AG04449 (cell line): ENCODE measurements around the gene UNC13A.
"Not testable (repeated sequence)": the region's sequence is repeated elsewhere in the genome, so short reads cannot be mapped to it uniquely, and the experiment has no call there.

Source experiments
- CTCF ChIA-PET: fragments of 350-600 bp; formaldehyde crosslinking; extraction: SDS; loops from one replicate; lab custom pipeline; 2021; ENCODE audit warnings: antibody characterized with exemption; lab: Yijun Ruan, JAX
- POLR2A ChIA-PET: fragments of 400-600, 350-600 bp; formaldehyde crosslinking; extraction: SDS; loops from one replicate; lab custom pipeline; 2020; ENCODE audit warnings: antibody characterized with exemption, inconsistent platforms; lab: Yijun Ruan, JAX
- DNase-seq: peaks from one replicate; pipeline ENCODE4 v3.0.0-alpha.2; 2010; ENCODE audit warnings: low read depth, low spot score
- H3K4me3 ChIP-seq: 2 replicates; pipeline ENCODE4 v1.5.1; 2011; ENCODE audit warnings: low read depth, mild to moderate bottlenecking, control low read depth, low read length
- TF ChIP-seq, protein P1 (sequence below): IDR thresholded peaks from one replicate; pipeline ENCODE4 v1.5.1; 2011; ENCODE audit warnings: mild to moderate bottlenecking, moderate library complexity, low read length, control low read depth, inconsistent platforms; ENCODE audit not compliant: insufficient read depth; ENCODE audit errors: missing control alignments

UNC13A gene

DNA sequence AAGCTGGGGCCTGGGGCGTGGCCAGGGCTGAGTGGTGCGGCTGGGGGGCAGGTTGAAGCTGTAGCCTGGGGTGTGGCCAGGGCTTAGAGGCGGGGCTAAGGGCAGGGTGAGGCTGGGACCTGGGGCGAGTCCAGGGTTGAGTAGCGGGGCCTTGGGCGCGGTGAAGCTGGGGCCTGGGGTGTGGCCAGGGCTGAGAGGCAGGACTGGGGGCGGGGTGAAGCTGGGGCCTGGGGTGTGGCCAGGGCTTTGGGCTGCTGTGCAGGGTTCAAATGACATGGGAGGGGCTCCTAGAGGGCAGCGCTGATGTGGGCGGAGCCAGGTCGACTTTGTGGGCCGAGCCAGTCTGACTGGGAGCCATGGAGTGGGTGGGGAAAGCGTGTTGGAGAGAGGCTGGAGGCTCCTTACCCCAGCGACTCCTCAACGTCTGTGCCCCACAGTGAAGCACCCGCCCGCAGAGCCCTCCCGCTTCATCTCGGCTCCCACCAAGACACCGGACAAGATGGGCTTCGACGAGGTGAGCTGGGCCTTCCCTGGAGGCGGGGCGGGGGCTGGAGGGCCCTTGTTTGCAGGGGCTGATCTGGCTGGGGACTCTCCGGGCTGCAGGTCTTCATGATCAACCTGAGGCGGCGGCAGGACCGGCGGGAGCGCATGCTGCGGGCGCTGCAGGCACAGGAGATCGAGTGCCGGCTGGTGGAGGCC is 111.2 kb downstream of the UNC13A start:
- DNase-seq: no peak
- TF ChIP-seq, protein P1, sequence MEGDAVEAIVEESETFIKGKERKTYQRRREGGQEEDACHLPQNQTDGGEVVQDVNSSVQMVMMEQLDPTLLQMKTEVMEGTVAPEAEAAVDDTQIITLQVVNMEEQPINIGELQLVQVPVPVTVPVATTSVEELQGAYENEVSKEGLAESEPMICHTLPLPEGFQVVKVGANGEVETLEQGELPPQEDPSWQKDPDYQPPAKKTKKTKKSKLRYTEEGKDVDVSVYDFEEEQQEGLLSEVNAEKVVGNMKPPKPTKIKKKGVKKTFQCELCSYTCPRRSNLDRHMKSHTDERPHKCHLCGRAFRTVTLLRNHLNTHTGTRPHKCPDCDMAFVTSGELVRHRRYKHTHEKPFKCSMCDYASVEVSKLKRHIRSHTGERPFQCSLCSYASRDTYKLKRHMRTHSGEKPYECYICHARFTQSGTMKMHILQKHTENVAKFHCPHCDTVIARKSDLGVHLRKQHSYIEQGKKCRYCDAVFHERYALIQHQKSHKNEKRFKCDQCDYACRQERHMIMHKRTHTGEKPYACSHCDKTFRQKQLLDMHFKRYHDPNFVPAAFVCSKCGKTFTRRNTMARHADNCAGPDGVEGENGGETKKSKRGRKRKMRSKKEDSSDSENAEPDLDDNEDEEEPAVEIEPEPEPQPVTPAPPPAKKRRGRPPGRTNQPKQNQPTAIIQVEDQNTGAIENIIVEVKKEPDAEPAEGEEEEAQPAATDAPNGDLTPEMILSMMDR: no peak
- POLR2A ChIA-PET: interaction anchor here (1.5 kb wide), 1 partner anchor 142 kb away, joined by 3 read pairs; the partner anchor contains the start of gene MAP1S
- CTCF ChIA-PET: interaction anchor here (0.8 to 5.2 kb wide), 6 partner anchors 10 to 279 kb away, joined by 3 to 71 read pairs (median 6); no protein-coding TSS in a partner anchor
- no peak overlapping the region for H3K4me3 ChIP-seq

DNA sequence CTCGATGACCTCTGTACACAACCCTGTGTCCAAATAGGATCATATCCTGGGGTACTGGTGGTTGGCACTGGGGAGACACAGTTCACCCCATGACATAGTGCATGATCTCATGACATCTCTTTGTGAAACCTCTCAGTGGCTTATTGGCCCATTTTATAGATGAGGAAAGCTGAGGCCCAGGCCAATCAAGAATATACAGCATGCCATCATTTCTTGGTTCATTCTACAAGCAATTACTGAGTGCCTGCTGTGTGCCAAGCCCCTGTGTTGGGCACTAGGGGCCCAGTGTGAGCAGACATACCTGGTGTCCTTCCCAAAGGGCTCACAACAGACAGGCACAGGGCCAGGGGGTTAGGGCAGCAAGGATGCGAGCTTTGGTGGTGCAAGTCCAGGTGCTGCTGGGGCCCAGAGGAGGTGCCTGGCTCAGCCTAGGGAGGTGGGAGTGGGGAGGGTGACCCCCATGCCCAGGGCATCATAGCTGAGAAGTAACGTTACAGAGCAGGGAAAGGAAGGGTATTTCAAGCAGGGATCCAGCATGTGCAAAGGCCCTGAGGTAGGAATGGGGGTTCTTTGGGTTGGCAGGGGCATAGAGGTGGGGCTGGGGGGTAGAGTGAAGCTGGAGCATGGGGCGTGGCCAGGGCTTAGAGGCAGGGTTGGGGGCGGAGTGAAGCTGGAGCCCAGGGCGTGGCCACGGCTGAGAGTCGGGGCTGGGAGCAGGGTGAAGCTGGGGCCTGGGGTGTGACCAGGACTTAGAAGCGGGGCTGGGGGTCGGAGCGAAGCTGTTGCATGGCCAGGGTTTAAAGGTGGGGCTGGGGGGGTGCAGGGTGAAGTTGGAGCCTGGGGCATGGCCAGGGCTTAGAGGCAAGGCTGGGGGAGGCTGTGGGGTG is 112.0 kb downstream of the UNC13A start:
- H3K4me3 ChIP-seq: no peak overlapping the region
- ChIA-PET POLR2A (interaction anchor here (1.5 kb wide), 1 partner anchor 143 kb away, joined by 3 read pairs; the partner anchor contains the start of gene MAP1S), CTCF (interaction anchor here (0.8 to 5.2 kb wide), 12 partner anchors 10 to 280 kb away, joined by 3 to 71 read pairs (median 5); no protein-coding TSS in a partner anchor)
- TF ChIP-seq, protein P1: no peak
- DNase-seq: no peak

DNA sequence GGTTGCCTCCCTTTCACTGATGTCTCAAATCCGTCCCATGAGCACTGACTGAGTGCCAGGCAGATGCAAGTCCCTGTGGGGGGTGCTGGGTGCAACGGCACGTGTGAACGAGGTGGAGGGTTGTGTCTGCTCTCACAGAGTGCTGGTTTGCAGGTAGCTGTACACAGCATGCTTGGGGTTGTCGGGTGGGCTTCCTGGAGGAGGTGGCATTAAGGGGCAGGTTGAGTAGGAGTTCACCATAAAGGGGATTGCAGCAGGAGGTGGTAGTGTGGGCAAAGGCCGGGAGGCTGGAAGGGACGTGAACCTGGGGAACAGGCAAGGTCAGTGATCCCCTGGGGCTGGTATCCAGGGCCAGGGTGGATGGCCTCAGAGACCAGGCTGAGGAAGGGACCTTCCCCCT is 115.5 kb downstream of the UNC13A start:
- TF ChIP-seq, protein P1: no peak
- no peak overlapping the region for H3K4me3 ChIP-seq
- POLR2A ChIA-PET: no interaction called here
- DNase-seq: no peak
- CTCF ChIA-PET: interaction anchor here (0.7 to 5.2 kb wide), 13 partner anchors 10 to 282 kb away, joined by 3 to 71 read pairs (median 5); no protein-coding TSS in a partner anchor

DNA sequence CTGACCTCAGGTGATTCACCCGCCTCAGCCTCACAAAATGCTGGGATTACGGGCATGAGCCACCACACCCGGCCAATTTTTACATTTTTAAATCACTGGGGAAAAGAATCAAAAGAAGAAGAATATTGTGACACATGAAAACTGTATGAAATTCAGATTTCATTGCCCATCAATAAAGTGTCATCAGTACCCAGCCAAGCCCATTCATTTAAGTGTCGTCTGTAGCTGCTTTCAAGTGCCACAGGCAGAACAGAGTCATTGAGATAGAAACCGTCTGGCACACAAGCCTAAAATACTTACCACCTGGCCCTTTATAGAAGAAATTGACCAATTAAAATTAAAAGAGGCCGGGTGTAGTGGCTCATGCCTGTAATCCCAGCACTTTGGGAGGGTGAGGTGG is 117.4 kb downstream of the UNC13A start:
- TF ChIP-seq, protein P1: no peak
- ChIA-PET POLR2A (no interaction called here), CTCF (interaction anchor here (1.1 to 2.3 kb wide), 4 partner anchors 11 to 106 kb away, joined by 3 to 7 read pairs (median 6); no protein-coding TSS in a partner anchor)
- DNase-seq: no peak
- no peak overlapping the region for H3K4me3 ChIP-seq

DNA sequence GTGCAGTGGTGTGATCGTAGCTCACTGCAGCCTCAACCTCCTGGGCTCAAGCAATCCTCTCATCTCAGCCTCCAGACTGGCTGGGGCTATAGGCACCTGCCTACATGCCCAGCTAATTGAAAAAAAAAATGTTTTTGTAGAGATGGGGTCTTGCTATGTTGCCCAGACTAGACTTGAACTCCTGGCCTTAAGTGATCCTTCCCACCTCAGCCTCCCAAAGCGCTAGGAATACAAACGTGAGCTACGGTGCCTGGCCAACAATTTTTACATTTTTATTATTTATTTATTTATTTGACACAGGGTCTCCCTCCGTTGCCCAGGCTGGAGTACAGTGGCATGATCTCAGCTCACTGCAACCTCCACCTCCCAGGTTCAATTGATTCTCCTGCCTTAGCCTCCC is 117.9 kb downstream of the UNC13A start:
- POLR2A ChIA-PET, DNase-seq, H3K4me3 ChIP-seq: not testable (repeated sequence)
- CTCF ChIA-PET: interaction anchor here (1.1 to 2.3 kb wide), 4 partner anchors 11 to 106 kb away, joined by 3 to 7 read pairs (median 6); no protein-coding TSS in a partner anchor

DNA sequence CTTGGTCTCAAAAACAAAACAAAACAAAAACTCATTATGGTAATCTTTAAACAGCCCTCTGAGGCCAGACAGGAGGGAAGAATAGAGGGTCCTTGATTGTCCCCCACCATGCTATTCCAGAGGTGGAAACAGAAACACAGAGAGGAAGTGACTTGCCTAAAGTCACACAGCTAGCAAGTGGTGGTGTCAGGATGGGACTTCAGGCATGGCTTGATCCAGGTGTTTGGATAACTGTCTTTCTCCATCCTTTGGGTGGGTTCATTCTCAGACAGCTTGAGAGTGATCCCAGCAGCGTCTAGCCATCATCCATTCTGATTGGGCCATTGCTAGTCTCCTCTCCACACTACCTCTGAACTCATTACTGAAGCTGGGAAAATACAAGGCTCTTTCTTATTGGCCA is 120.2 kb downstream of the UNC13A start:
- H3K4me3 ChIP-seq: no peak overlapping the region
- no peak for DNase-seq
- TF ChIP-seq, protein P1: no peak
- POLR2A ChIA-PET: interaction anchor here (0.6 kb wide), 1 partner anchor 9 kb away, joined by 4 read pairs; no protein-coding TSS in a partner anchor
- CTCF ChIA-PET: no interaction called here
